SK-N-SH treated with all-trans-retinoic acid at 6 μM for 48 hours (cell line): ENCODE results near the gene MCM5.

Source experiments
- ARNTL ChIP-seq: fragments of 450-650 bp; formaldehyde crosslinking; IDR thresholded peaks from 2 replicates; pipeline ENCODE4 v1.5.0; 2020; ENCODE audit warnings: low read depth, mild to moderate bottlenecking, moderate library complexity, borderline replicate concordance
- ISL1 ChIP-seq: fragments of 250-450 bp; sonication (Bioruptor Pico); IDR thresholded peaks from 2 replicates; pipeline ENCODE4 v2.1.2; 2022; ENCODE audit warnings: mild to moderate bottlenecking, moderate library complexity
- OSR1 ChIP-seq: fragments of 250-450 bp; sonication (Bioruptor Pico); IDR thresholded peaks from 2 replicates; pipeline ENCODE4 v1.8.0; 2022; ENCODE audit warnings: moderate library complexity, mild to moderate bottlenecking, inconsistent platforms
- PPARA ChIP-seq: fragments of 250-450 bp; sonication (Bioruptor Pico); IDR thresholded peaks from 2 replicates; pipeline ENCODE4 v1.5.0; 2020; ENCODE audit warnings: mild to moderate bottlenecking, borderline replicate concordance
- SNAI2 ChIP-seq: fragments of 250-450 bp; sonication (Bioruptor Pico); IDR thresholded peaks from 2 replicates; pipeline ENCODE4 v1.5.0; 2020; ENCODE audit warnings: mild to moderate bottlenecking, moderate library complexity
- TCF4 ChIP-seq: fragments of 250-450 bp; sonication (Bioruptor Pico); IDR thresholded peaks from 2 replicates; pipeline ENCODE4 v1.8.0; 2021; ENCODE audit warnings: mild to moderate bottlenecking, moderate library complexity, borderline replicate concordance
- TOX ChIP-seq: fragments of 250-450 bp; sonication (Bioruptor Pico); IDR thresholded peaks from 2 replicates; pipeline ENCODE4 v1.8.0; 2021; ENCODE audit warnings: mild to moderate bottlenecking, moderate library complexity, borderline replicate concordance
- ZFP3 ChIP-seq: fragments of 250-450 bp; sonication (Bioruptor Pico); IDR thresholded peaks from 2 replicates; pipeline ENCODE4 v1.5.0; 2020; ENCODE audit warnings: mild to moderate bottlenecking, moderate library complexity
- ZFP30 ChIP-seq: fragments of 450-650 bp; formaldehyde crosslinking; IDR thresholded peaks from 2 replicates; pipeline ENCODE4 v1.5.0; 2022; ENCODE audit warnings: mild to moderate bottlenecking, moderate library complexity
- ZNF70 ChIP-seq: fragments of 450-650 bp; formaldehyde crosslinking; IDR thresholded peaks from 2 replicates; pipeline ENCODE4 v1.5.0; 2020; ENCODE audit warnings: mild to moderate bottlenecking, moderate library complexity
- ZNF8 ChIP-seq: fragments of 450-650 bp; formaldehyde crosslinking; IDR thresholded peaks from 2 replicates; pipeline ENCODE4 v1.5.0; 2020; ENCODE audit warnings: mild to moderate bottlenecking, moderate library complexity
- TF ChIP-seq, protein P1 (sequence below): fragments of 250-450 bp; sonication (Bioruptor Pico); IDR thresholded peaks from 2 replicates; pipeline ENCODE4 v1.8.0; 2020; ENCODE audit warnings: mild to moderate bottlenecking, moderate library complexity, borderline replicate concordance
- TF ChIP-seq, protein P2 (sequence below): fragments of 250-450 bp; sonication (Bioruptor Pico); IDR thresholded peaks from 2 replicates; pipeline ENCODE4 v1.5.1; 2020; ENCODE audit warnings: low read depth, mild to moderate bottlenecking, moderate library complexity

DNA sequence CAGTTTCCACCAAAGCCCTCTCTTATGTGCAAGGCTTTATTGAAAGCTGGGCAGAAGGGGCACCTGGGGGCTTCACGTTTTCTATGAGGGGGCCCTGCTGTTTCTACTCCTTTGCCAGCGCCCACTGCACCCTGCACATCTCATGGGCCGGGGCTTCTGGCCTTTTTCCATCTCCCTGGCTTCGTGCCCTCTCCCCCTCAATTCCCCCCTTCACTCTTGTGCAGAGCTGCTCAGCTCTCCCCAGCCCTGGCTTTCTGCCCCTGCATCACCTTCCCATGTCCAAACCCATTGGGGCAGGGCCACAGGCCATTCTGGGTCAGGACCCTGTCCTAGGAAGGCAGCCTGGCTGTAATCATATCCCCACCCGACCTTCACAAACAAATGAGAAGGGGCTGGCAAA is 36.5 kb downstream of the MCM5 start:
- TF ChIP-seq PPARA (CRISPR knock-in tag) (no peak), ZFP3 (no peak), ISL1 (CRISPR knock-in tag) (no peak), ZNF70 (no peak), ZFP30 (CRISPR knock-in tag) (no peak), SNAI2 (CRISPR knock-in tag) (no peak), ZNF8 (CRISPR knock-in tag) (no peak), ARNTL (CRISPR knock-in tag) (no peak), OSR1 (CRISPR knock-in tag) (no peak), TCF4 (no peak), TOX (CRISPR knock-in tag) (no peak)
- TF ChIP-seq, protein P1, sequence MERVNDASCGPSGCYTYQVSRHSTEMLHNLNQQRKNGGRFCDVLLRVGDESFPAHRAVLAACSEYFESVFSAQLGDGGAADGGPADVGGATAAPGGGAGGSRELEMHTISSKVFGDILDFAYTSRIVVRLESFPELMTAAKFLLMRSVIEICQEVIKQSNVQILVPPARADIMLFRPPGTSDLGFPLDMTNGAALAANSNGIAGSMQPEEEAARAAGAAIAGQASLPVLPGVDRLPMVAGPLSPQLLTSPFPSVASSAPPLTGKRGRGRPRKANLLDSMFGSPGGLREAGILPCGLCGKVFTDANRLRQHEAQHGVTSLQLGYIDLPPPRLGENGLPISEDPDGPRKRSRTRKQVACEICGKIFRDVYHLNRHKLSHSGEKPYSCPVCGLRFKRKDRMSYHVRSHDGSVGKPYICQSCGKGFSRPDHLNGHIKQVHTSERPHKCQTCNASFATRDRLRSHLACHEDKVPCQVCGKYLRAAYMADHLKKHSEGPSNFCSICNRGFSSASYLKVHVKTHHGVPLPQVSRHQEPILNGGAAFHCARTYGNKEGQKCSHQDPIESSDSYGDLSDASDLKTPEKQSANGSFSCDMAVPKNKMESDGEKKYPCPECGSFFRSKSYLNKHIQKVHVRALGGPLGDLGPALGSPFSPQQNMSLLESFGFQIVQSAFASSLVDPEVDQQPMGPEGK (CRISPR knock-in tag): no peak
- TF ChIP-seq, protein P2, sequence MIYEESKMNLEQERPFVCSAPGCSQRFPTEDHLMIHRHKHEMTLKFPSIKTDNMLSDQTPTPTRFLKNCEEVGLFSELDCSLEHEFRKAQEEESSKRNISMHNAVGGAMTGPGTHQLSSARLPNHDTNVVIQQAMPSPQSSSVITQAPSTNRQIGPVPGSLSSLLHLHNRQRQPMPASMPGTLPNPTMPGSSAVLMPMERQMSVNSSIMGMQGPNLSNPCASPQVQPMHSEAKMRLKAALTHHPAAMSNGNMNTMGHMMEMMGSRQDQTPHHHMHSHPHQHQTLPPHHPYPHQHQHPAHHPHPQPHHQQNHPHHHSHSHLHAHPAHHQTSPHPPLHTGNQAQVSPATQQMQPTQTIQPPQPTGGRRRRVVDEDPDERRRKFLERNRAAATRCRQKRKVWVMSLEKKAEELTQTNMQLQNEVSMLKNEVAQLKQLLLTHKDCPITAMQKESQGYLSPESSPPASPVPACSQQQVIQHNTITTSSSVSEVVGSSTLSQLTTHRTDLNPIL (CRISPR knock-in tag): no peak
